Colonic mucosa (tissue), 4 donors: ENCODE results near the gene DCBLD2. TPM values are rescaled to one million over a fixed set of nuclear protein-coding genes. Genes with fewer than 3 reads are reported as not detected.

ENCODE experiments used
- DNase-seq: peaks from one replicate; pipeline ENCODE4 v3.0.0-alpha.2; 2020
- H3K27ac ChIP-seq: fragments of 200-600 bp; one replicate; pipeline ENCODE4 v1.8.0; 2021
- H3K27me3 ChIP-seq: fragments of 200-600 bp; one replicate; pipeline ENCODE4 v1.8.0; 2021
- H3K36me3 ChIP-seq: fragments of 200-600 bp; one replicate; pipeline ENCODE4 v1.8.0; 2021
- H3K4me1 ChIP-seq: fragments of 200-600 bp; one replicate; pipeline ENCODE4 v1.8.0; 2021; ENCODE audit warnings: mild to moderate bottlenecking
- H3K4me3 ChIP-seq: fragments of 200-600 bp; one replicate; pipeline ENCODE4 v1.8.0; 2021
- H3K9ac ChIP-seq, 2 donors: one replicate each; pipeline ENCODE4 v1.7.0; 2013; ENCODE audit warnings: control low read depth in 2 of 2, low read depth in 2 of 2, low read length in 2 of 2
- H3K9me3 ChIP-seq: fragments of 200-600 bp; one replicate; pipeline ENCODE4 v1.8.0; 2021
- intact Hi-C: fragments of 100-400 bp; cut with DNase I; formaldehyde crosslinking; loops from one replicate; pipeline ENCODE4 v1.14.1; 2022
- total RNA-seq, 2 donors: library from RNA; stranded (reverse); fragmentation: NEBNext Ultra II Directional in 1 of 2; extraction: Animal tissue kit (Norgen Biotek cat#: 25700) in 1 of 2; gene quantifications; one replicate each; pipeline ENCODE4 v1.2.1, GENCODE V29; 2021
- TF ChIP-seq, protein P1 (sequence below): fragments of 200-600 bp; IDR thresholded peaks from one replicate; pipeline ENCODE4 v1.8.0; 2022; ENCODE audit warnings: antibody characterized with exemption, mild to moderate bottlenecking
- donor health status: healthy.
- donor health status: DM: no; HTN: no; CAD: no.
- donor health status: DM: no; HTN: no; CAD: no.

DCBLD2 gene
- total RNA-seq, 2 donors from 2014 or later = 12.8 to 13.0 TPM

DNA sequence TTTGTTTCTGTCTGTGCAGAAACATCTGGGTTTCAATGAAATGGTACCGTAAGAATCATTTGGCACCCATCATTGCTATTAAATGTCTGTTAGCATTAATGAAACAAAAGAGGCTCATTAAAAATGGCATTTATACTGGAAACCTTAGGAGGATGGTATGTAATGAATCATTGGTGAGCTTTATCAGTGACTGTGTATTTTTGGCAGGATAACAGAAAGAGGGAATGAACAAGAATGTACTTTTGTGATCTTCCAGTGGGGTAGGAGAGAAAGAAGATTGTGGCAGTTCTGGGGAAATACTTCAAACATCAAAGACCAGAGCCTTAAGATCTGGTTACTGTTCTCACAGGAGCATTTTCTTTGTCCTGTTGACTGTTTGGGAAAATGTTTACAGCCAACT lies 4.7 kb upstream of the DCBLD2 start:
- H3K9ac ChIP-seq = no peak overlapping the region
- intact Hi-C loops = loop anchor here (10.0 kb wide), 1 partner anchor 311 kb away; the partner anchor contains the start of gene CPOX
- no peaks in the 10 kb centered on the region for H3K36me3 ChIP-seq
- H3K4me1 ChIP-seq = no peaks in the 10 kb centered on the region
- DNase-seq = no peak
- no peaks in the 10 kb centered on the region for H3K9me3 ChIP-seq
- H3K27me3 ChIP-seq = no peaks in the 10 kb centered on the region
- TF ChIP-seq, protein P1, sequence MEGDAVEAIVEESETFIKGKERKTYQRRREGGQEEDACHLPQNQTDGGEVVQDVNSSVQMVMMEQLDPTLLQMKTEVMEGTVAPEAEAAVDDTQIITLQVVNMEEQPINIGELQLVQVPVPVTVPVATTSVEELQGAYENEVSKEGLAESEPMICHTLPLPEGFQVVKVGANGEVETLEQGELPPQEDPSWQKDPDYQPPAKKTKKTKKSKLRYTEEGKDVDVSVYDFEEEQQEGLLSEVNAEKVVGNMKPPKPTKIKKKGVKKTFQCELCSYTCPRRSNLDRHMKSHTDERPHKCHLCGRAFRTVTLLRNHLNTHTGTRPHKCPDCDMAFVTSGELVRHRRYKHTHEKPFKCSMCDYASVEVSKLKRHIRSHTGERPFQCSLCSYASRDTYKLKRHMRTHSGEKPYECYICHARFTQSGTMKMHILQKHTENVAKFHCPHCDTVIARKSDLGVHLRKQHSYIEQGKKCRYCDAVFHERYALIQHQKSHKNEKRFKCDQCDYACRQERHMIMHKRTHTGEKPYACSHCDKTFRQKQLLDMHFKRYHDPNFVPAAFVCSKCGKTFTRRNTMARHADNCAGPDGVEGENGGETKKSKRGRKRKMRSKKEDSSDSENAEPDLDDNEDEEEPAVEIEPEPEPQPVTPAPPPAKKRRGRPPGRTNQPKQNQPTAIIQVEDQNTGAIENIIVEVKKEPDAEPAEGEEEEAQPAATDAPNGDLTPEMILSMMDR = no peak
- no peak overlapping the region for H3K4me3 ChIP-seq
- H3K27ac ChIP-seq = no peak overlapping the region

DNA sequence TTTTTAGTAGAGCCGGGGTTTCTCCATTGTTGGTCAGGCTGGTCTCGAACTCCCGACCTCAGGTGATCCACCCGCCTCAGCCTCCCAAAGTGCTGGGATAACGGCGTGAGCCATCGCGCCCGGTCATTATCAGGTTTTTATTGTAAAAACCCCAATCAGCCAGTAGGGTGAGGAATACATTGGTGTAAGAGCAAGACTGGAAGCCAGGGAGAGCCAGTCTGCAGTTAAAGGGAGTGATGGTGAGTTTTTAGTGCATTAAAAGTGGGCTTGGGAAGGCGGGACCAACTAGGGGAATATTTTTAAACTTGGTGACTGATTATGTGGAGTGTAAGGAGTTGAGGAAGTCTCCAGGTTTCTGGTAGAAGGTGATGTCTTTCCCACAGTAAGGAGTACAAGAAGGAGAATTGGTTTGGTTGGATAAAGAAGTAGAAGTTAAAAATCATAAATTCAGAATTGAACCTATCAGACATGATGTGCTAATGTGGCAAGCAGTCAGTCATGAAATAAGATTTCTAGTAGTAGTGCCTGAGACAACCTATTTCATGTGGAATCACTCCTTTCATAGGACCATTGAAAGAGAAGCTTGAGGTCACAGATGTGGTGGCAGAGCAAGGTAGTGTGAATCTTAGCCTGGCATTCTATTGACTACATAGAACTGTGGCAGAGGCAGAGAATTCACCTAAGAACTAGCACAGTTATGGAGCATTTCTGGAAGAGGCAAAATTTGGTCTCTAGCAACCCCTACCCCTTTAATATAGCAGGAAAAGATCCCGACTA lies 2.4 kb upstream of the DCBLD2 start:
- no peak for DNase-seq
- H3K4me1 ChIP-seq = no peaks in the 10 kb centered on the region
- no peaks in the 10 kb centered on the region for H3K9me3 ChIP-seq
- intact Hi-C loops = loop anchor here (10.0 kb wide), 1 partner anchor 309 kb away; the partner anchor contains the start of gene CPOX
- no peaks in the 10 kb centered on the region for H3K27me3 ChIP-seq
- H3K27ac ChIP-seq = no peak overlapping the region
- H3K36me3 ChIP-seq = no peaks in the 10 kb centered on the region
- H3K9ac ChIP-seq = no peak overlapping the region
- TF ChIP-seq, protein P1 = no peak
- H3K4me3 ChIP-seq = no peak overlapping the region

DNA sequence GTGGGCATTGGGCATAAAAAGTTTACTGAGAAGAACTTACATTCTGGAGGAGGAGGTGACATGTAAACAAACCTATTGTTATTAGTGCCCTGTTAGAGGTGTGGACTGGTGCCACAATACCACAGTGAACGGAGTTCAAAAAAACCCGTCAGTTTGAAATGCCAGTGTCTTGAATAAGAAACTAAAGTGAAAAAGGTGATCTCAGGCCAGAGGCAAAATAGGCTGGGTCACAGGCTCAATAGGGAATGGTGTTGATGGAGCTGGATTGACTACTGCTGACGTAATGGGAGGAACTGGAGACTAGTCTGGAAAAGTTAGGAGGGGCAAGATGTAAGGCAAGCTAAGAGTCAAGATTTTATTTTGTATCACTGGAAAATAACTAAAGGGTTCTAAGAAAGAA lies 1.6 kb upstream of the DCBLD2 start:
- no peaks in the 10 kb centered on the region for H3K36me3 ChIP-seq
- intact Hi-C loops = loop anchor here (10.0 kb wide), 1 partner anchor 308 kb away; the partner anchor contains the start of gene CPOX
- no peaks in the 10 kb centered on the region for H3K4me1 ChIP-seq
- no peaks in the 10 kb centered on the region for H3K9me3 ChIP-seq
- no peak overlapping the region for H3K9ac ChIP-seq
- H3K4me3 ChIP-seq = no peak overlapping the region
- no peak overlapping the region for H3K27ac ChIP-seq
- H3K27me3 ChIP-seq = no peaks in the 10 kb centered on the region
- DNase-seq = no peak
- TF ChIP-seq, protein P1 = no peak

DNA sequence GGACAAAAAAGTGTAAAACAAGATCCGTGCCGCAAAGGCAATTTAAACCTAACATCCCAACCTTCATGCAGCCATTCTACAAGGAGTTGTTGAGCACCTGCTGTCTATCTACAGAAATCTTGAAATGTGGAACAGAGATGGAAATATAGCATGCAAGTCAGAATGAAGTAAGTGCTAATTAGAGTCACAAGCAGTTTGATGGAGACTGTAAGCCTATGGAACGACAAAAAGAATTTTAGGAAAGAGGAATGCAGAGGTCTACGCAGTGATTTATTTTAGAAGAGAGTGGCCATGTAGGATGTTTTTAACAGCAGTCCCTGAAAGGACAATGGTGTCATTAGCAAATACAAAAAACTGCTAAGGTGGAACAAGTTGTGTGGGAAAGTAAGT lies 851 bp upstream of the DCBLD2 start:
- Histone ChIP-seq H3K27me3 (no peaks in the 10 kb centered on the region), H3K27ac (peak overlapping the region; percentile 44), H3K9me3 (no peaks in the 10 kb centered on the region), H3K4me3 (peak overlapping the region; percentile 89), H3K36me3 (no peaks in the 10 kb centered on the region), H3K9ac (peak overlapping the region in 1 of 2 donors; percentile 51), H3K4me1 (no peaks in the 10 kb centered on the region)
- TF ChIP-seq, protein P1 = no peak
- DNase-seq = no peak
- intact Hi-C loops = loop anchor here (10.0 kb wide), 1 partner anchor 308 kb away; the partner anchor contains the start of gene CPOX

DNA sequence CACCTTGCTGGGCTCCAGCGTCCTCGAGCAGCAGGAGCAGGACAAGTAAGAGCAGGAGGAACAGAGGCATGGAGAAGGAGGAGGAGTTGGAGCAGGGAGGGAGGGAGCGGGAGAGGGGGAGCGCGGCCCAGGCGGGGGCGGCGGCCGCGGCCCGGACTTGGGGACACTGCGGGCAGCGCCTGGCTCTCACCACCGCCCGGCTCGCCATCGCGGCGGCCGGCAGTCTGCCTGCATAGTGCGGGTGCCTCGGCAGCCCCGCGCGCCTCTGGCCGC lies 440 bp downstream of the DCBLD2 start:
- Histone ChIP-seq H3K36me3 (no peaks in the 10 kb centered on the region), H3K9me3 (no peaks in the 10 kb centered on the region), H3K27me3 (no peaks in the 10 kb centered on the region), H3K4me1 (no peaks in the 10 kb centered on the region), H3K4me3 (peak overlapping the region; percentile 89), H3K9ac (peak overlapping the region; percentile 77 to 85), H3K27ac (peak overlapping the region; percentile 78)
- TF ChIP-seq, protein P1 = no peak
- intact Hi-C loops = loop anchor here (10.0 kb wide), 1 partner anchor 306 kb away; the partner anchor contains the start of gene CPOX
- DNase-seq = peak; percentile 31
